Amniotic epithelial cell (primary cell): ENCODE measurements around the gene TEKT2.
A peak's percentile ranks its signal among the peaks of the same experiment; 100 is the strongest.

Source experiments
- DNase-seq: peaks from one replicate; pipeline ENCODE4 v3.0.0-alpha.2; 2010; ENCODE audit warnings: low read depth

TEKT2 gene

DNA sequence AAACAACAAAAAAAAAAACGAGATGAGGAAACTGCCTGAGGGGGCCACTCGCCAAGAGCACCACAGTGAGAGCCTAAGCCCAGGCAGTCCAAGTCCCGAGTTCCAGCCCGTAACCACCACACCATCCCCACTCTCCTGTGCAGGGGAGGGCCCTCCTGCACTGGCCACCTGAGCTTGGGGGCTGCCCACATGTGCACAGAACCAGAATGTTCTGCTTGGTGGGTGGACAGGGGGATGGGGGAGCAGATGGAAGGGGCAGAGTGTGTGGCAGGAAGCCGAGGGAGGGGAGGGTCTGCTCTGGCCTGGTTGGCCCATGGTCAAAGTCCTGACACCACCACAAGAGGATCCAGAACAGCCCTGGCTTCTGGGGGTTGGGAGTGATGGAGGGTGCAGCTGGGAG is 22.4 kb downstream of the TEKT2 start:
- no peak for DNase-seq

DNA sequence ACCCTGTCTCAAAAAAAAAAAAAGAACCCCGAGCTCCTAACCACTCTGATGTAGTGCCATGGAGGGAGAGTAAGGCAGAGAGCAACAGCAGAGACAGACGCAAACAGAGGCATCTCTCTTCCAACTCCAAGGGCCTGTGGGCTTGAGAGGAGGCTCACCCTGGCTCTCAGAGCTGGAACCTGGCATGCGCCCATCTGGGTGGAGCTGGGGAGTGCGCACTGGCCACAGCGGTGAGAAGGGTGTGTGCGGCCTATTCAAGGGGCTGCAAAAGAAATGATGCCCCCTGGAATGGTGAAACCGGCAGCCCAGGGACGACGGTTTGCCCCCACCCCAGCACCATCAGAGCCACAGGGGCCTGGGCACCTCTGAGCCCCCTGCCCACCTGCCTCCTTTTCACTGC is 23.5 kb downstream of the TEKT2 start:
- DNase-seq: no peak

DNA sequence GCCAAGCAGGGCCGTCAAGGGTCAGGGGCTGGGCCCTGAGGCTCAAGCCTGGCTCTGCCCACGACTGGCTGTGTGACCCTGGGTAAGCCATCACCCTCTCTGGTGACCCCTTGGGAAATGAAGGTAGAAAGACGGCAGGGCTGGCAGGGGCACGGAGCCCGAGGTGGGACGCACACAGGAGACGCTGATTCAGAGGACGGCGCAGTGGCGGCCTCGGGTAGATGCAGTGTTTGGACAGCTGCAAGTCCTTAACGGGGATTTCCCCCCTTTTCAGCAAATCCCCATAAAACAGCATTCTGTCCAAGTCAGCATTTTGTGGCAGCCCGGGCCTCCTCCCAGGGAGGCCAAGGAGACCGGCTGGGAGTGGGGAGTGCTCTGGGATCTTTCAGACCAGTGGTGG is 24.4 kb downstream of the TEKT2 start:
- DNase-seq: no peak

DNA sequence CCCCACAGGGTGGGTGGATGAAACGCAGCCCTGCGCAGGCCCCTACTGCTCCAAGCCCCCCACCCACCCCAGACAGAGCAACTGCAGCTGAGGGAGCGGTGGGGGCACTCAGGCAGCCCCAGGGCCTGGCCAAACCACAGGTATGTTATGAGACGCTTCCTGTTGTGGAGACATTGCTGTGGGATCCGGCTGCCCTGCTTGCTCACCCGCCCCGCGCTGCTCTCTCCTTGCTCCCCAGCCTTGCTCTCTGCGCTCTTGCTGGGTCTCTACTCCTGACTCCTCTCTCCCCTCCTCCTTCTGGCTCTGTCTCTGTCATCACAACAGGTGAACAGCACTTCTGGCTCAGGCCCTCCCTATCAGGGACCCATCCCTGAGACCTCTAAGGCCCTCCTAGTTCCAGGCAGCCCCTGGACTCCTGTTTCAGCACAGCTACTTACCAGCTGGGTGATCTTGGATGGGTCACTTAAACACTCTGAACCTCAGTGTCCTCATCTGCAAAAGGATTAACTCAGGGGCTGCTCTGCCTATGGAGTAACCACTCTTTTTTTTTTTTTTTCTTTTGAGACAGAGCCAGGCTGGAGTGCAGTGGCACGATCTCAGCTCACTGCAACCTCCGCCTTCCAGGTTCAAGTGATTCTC is 25.3 kb downstream of the TEKT2 start:
- DNase-seq: peak; percentile 82

GRCh38 chr1:36111151-36111550 is 27.3 kb downstream of the TEKT2 start:
- DNase-seq: no peak

GRCh38 chr1:36112823-36113222 is 28.9 kb downstream of the TEKT2 start:
- no peak for DNase-seq

DNA sequence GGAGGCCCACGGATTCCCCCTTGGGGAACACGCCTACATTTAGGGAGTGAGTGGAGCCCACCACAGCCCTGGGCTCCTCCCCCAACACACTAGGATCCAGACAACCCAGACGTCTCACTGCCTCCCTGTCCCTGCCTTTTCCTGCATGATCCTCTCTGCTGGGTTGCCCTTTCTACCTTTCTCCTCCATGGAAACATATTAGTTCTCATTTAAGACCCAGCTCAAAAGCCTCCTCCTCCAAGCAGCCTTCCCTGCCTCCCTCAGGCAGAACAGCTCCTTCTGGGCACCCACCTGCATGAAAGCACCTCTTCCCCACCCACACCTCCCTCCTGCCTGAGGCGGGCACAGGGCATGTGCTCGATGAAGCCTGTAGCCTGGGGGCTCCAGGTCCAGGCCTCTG is 30.5 kb downstream of the TEKT2 start:
- no peak for DNase-seq

GRCh38 chr1:36115200-36115669 is 31.3 kb downstream of the TEKT2 start:
- DNase-seq: no peak

DNA sequence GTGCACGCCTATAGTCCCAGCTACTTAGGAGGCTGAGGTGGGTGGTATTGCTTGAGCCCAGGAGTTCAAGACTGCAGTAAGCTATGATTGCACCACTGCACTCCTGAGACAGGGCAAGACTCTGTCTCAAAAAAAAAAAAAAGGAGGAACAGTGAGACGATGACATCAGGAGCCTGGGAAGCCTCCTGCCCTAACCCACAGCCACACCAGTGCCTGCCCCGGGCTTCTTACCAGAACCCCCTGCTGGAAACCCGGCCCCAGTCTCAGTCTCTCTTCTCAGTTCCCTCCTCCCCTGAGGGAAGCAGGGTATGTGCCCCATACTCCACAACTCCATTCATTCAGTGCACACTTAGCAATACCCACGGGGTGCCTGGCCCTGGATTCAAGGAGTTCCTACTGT is 32.0 kb downstream of the TEKT2 start:
- DNase-seq: peak; percentile 61

DNA sequence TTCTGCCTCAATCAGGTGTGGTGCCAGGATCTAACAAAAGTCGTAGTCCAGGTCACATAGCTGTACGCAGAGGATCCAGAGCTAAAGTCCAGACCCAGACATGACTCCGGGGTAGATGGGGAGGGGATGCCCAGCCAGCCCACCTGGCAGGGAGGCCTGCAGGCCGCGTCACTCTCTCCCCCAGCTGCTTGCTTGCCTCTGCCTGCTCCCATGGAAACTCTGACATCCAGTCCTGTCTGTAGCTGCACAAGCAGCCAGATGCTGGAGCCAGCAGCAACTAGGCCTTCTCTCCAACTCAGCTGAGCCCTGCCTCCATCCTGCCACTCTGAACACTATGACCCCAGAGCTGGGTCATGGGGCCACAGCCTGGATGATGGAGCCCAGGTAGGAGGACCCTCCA is 33.0 kb downstream of the TEKT2 start:
- DNase-seq: no peak

DNA sequence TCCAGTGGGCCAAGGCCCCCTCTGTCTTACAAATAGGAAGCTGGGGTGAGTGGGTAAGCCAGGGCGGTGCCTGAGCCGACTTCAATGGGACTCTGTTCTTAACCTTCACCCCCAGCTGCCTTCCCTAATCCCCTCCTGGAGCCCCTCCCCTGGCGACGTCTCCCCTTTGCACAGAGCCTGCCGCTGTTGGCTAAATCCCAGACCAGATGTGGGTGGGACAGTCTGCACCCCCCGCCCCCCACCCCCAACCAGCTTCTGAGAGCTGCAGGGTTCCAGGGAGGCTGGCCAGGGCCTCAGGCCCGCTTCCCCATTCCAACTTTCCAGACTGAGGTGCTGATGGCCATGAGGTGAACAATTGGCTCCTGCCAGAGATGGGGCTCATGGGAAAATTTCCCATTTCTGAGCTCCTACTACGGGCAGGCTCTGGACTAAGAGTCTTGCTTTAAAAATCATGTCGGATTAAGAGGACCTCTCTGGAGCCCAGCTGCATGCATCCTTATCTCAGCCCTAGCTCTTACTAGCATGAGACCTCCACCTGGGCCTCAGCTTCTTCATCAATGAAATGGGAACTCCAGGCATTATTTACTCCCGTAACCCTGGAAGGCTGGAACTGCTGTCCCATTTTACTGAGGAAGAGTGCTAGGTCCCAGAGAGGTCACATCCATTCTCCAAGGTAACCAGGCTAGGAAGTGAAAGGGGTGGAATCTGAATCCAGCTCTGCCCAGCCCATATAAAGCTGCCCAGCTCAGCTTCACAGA is 34.7 kb downstream of the TEKT2 start:
- DNase-seq: no peak

DNA sequence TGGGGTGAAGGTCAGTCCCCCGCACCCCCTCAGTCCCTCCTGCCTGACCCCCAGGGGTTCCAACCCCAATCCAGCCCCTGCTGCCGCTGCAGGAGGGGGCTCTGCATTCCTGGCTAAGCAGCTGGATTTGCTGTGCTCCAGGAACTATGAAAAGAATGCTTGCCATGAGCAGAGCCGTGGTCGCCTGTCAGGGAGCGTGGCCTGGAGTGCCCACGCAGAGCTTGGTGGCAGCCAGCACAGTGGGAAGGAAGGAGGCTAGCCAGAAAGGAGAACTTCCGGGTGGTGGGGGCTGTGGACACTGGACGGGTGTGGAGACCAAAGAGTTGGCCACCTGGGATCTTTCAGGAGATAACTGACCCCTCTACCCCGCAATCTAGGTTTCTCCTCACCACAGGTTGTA is 35.6 kb downstream of the TEKT2 start:
- no peak for DNase-seq

GRCh38 chr1:36122062-36123030 is 38.5 kb downstream of the TEKT2 start:
- no peak for DNase-seq

DNA sequence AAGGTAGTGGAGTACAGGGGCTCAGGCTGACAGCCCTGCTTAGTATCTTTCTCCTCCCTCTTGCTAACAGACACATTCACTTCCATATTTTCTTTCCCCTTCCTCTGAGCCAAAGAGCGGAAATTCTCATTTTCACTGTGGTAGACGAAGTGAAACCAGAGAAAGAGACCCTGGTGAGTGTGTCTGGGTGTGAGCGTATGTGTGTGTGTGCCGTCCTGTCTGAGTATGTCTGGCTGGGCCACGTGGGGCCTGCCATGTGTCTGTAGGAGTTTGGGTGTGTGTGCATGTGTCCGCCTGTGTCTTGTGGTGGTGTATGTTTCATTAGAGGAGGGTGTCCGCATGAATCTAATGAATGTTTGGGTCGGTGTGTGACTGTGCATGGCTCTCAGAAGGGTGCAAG is 39.5 kb downstream of the TEKT2 start:
- no peak for DNase-seq

DNA sequence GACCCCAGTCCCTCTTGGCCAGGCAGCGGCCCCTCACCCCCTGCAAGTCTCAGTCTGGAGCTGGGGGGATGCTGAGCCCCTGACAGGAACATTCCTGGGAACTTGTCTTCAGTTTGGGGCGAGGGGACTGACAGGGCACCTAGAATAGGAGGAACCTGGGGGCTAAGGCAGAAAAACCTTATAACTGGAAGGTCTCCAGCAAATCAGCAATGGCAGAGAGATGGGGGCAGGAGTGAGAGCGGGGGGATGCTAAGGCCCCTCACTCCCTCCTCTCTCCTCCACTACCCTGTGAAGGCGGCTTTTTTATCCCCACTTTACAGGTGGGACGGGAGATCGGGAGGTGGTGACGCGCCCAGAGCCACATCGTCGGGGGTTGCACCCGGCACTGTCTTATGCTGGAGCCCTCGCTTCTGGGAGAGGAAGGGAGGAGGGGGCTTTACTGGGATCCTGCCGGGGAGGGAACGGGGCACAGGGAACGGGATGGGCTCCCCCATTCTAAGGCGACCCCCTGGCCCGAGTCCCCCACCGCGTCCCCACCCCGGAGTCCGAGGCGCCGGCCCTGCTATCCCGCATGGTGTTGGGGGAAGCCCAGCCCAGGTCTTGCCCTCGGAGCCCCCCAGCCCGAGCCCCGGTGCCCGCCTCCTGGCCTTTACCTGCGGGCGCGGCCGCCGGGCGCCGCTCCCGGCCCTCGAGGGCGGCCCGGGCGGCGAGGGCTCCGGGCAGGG is 40.7 kb downstream of the TEKT2 start:
- DNase-seq: no peak

DNA sequence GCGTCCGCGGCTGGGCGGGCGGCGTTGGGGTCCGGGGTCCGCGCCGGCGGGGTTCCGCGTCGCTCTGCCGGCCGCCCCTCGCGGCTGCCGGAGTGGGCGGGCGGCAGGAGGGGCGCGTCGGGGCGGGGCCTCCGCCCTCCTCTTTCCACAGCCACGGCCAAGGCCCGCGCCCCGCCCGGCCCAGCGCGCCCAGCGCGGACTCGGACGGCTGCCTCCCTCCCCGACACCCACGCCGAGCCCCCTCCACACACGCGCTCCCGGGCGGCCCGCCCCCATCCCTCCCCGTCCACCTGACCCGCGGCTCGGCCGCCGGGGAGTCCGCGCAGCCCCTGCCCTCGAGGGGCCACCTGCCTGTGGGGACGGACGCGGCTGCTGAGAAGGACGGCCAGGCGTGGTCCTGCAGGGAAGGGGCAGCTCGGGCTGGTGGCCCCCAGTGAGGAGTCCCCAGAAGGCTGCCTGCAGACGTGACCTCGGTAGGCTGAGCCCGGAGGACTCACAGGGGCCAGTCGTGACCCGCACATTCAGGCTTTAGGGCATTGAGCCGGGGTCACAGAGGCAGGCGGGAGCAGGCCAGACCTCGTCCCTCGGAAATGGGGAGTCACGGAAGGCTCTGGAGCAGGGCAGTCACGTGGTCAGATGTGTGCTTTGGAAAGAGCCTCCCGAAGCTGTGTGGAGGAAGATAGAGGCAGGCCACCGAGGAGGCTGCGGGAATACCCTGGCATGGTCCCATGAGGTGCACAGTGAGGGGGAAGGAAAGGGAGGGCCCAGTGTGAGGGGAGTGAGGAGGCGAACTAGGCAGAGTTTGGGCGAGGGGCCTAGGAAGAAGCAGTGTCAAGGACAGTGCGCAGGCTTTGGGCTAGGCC is 41.5 kb downstream of the TEKT2 start, which contains the start of gene COL8A2:
COL8A2 (minus strand) TSS at position 94 of the 863 bp plus-strand sequence. CDS start 24,980 bp downstream, outside the sequence.
- no peak for DNase-seq

GRCh38 chr1:36126005-36126716 is 42.3 kb downstream of the TEKT2 start:
- no peak for DNase-seq

DNA sequence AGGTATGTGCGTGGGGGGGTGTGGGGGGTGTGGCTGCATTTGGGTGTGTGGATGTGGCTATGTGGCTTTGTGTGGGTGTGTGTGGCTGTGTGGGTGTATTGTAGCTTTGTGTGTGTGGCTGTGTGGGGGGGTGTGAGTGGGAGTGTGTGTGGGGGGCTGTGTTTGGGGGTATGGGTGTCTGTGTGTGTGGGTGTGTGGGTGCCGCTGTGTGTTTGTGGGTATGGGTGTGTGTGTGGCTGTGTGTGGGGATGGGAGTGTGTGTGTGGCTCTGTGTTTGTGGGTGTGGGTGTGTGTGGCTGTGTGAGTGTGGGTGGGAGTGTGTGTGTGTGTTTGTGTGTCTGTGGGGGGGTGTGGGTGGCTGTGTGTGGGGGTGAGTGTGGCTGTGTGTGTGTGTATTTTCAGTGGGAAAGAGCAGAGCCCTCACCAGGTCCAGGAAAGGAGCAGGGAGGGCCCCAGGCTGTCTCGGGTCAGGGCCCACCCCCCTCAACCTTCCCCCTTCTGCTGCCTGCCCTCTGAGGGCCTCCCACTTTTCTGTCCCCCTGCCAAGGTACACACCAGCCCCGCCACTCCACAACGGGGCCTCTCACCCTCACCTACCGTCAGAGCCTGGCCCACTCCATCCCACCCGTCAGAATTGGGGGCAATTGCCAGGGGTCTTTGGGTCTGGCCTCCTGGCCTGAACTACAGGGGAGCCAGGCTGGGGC is 43.1 kb downstream of the TEKT2 start:
- no peak for DNase-seq

DNA sequence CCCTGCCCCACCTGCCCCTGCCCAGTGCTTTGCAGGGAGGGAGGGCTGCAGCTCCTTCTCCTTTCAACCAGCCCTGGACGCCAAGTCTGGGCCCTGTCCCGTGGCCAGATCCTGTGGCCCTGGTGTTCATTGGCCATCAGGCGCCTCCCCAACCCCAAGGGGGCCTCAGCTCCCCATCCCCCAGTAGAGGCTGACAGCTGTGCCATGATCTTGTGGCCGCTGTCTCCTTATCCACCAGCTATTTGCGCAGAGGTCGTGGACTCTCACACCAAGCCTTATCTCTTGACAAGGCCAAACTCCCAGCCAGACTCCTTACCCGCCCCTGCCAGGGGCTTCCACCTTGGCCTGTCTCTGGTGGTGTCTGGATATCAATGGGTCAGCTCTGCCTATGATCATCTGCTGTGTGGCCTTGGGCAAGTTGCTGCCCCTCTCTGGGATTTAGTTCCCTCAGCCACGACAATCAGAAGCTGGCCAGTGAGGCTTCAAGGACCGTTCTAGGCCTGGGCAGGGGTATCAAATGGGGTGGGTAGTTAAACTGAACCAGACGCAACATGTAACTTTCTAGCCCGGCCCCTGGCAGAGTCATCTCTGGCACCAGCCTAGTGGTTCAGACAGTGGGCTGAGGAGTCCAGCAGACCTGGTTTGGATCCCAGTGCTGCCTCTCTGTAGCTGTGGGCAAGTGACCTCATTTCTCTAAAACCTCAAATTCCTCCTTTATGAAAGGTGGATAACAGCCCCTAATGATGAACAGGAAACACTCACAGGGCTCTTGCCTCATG is 44.4 kb downstream of the TEKT2 start:
- peak; percentile 94 for DNase-seq
